ENCODE results near the gene SULF2. TPM values are rescaled to one million over a fixed set of nuclear protein-coding genes. Genes with fewer than 3 reads are reported as not detected.
A peak's percentile ranks its signal among the peaks of the same experiment; 100 is the strongest.

SULF2 gene
- total RNA-seq, 2 donors from 2014 or later = 4.2 to 6.5 TPM

- Mint-ChIP-seq H3K27me3 (no peaks in the 10 kb centered on the region), H3K4me3 (no peak overlapping the region), H3K36me3 (ENCODE audit: low read depth) (peaks cover 2% of the 10 kb centered on the region), H3K27ac (no peak overlapping the region), H3K4me1 (peaks cover 33% of the 10 kb centered on the region)
- DNase-seq (peak; percentile 41 to 69 (median 58)), ATAC-seq (peak; percentile 72)
- H3K9me3 ChIP-seq (ENCODE audit: control insufficient read depth, low read length, poor library complexity, severe bottlenecking) = no peaks in the 10 kb centered on the region
These were observed 59.9 kb downstream of the SULF2 start for GRCh38 chr20:47725248-47725973.

- no peak for DNase-seq
- Mint-ChIP-seq H3K4me3 (no peak overlapping the region), H3K4me1 (peaks cover 33% of the 10 kb centered on the region), H3K27ac (no peak overlapping the region), H3K27me3 (no peaks in the 10 kb centered on the region), H3K36me3 (ENCODE audit: low read depth) (peaks cover 2% of the 10 kb centered on the region)
- no peaks in the 10 kb centered on the region for H3K9me3 ChIP-seq (ENCODE audit: control insufficient read depth, low read length, poor library complexity, severe bottlenecking)
- no peak for ATAC-seq
These were observed 60.4 kb downstream of the SULF2 start for GRCh38 chr20:47724910-47725247.

GRCh38 chr20:47724396-47724795, 60.9 kb downstream of the SULF2 start:
- no peak for DNase-seq
- H3K4me3 Mint-ChIP-seq = no peak overlapping the region
- peaks cover 2% of the 10 kb centered on the region for H3K36me3 Mint-ChIP-seq (ENCODE audit: low read depth)
- no peak for ATAC-seq
- H3K27me3 Mint-ChIP-seq = no peaks in the 10 kb centered on the region
- H3K4me1 Mint-ChIP-seq = peaks cover 30% of the 10 kb centered on the region
- H3K9me3 ChIP-seq (ENCODE audit: control insufficient read depth, low read length, poor library complexity, severe bottlenecking) = no peaks in the 10 kb centered on the region
- H3K27ac Mint-ChIP-seq = no peak overlapping the region

- H3K4me1 Mint-ChIP-seq = peaks cover 23% of the 10 kb centered on the region
- H3K9me3 ChIP-seq (ENCODE audit: control insufficient read depth, low read length, poor library complexity, severe bottlenecking) = no peaks in the 10 kb centered on the region
- no peaks in the 10 kb centered on the region for H3K36me3 Mint-ChIP-seq (ENCODE audit: low read depth)
- H3K4me3 Mint-ChIP-seq = no peak overlapping the region
- no peak overlapping the region for H3K27ac Mint-ChIP-seq
- no peak for ATAC-seq
- peaks cover 3% of the 10 kb centered on the region for H3K27me3 Mint-ChIP-seq
- DNase-seq = no peak
These were observed 62.0 kb downstream of the SULF2 start for GRCh38 chr20:47723322-47723721.

GRCh38 chr20:47720636-47721427, 64.4 kb downstream of the SULF2 start:
- Mint-ChIP-seq H3K4me3 (no peak overlapping the region), H3K36me3 (ENCODE audit: low read depth) (no peaks in the 10 kb centered on the region), H3K27me3 (peaks cover 6% of the 10 kb centered on the region), H3K4me1 (peaks cover 6% of the 10 kb centered on the region), H3K27ac (no peak overlapping the region)
- no peaks in the 10 kb centered on the region for H3K9me3 ChIP-seq (ENCODE audit: control insufficient read depth, low read length, poor library complexity, severe bottlenecking)
- no peak for ATAC-seq
- DNase-seq = no peak

- ATAC-seq (no peak), DNase-seq (no peak)
- no peaks in the 10 kb centered on the region for H3K4me1 Mint-ChIP-seq
- H3K4me3 Mint-ChIP-seq = no peak overlapping the region
- H3K36me3 Mint-ChIP-seq (ENCODE audit: low read depth) = peaks cover 3% of the 10 kb centered on the region
- H3K27me3 Mint-ChIP-seq = peaks cover 16% of the 10 kb centered on the region
- no peaks in the 10 kb centered on the region for H3K9me3 ChIP-seq (ENCODE audit: control insufficient read depth, low read length, poor library complexity, severe bottlenecking)
- no peak overlapping the region for H3K27ac Mint-ChIP-seq
These were observed 65.7 kb downstream of the SULF2 start for GRCh38 chr20:47719625-47720024.

GRCh38 chr20:47719211-47719610, 66.1 kb downstream of the SULF2 start:
- H3K27ac Mint-ChIP-seq = no peak overlapping the region

GRCh38 chr20:47718398-47718797, 66.9 kb downstream of the SULF2 start:
- Mint-ChIP-seq H3K27ac (no peak overlapping the region), H3K4me1 (no peaks in the 10 kb centered on the region), H3K36me3 (ENCODE audit: low read depth) (peaks cover 3% of the 10 kb centered on the region), H3K4me3 (no peak overlapping the region), H3K27me3 (peaks cover 23% of the 10 kb centered on the region)
- no peak for ATAC-seq
- DNase-seq = no peak
- H3K9me3 ChIP-seq (ENCODE audit: control insufficient read depth, low read length, poor library complexity, severe bottlenecking) = no peaks in the 10 kb centered on the region

More at GRCh38 chr20:47719211-47719610, 66.1 kb downstream of the SULF2 start:
- H3K4me1 Mint-ChIP-seq = no peaks in the 10 kb centered on the region
- H3K4me3 Mint-ChIP-seq = no peak overlapping the region
- no peak for DNase-seq
- H3K36me3 Mint-ChIP-seq (ENCODE audit: low read depth) = peaks cover 3% of the 10 kb centered on the region
- no peaks in the 10 kb centered on the region for H3K9me3 ChIP-seq (ENCODE audit: control insufficient read depth, low read length, poor library complexity, severe bottlenecking)
- H3K27me3 Mint-ChIP-seq = peaks cover 20% of the 10 kb centered on the region
- ATAC-seq = no peak

GRCh38 chr20:47717421-47717820, 67.9 kb downstream of the SULF2 start:
- Mint-ChIP-seq H3K36me3 (ENCODE audit: low read depth) (peaks cover 3% of the 10 kb centered on the region), H3K27me3 (peaks cover 25% of the 10 kb centered on the region), H3K27ac (no peak overlapping the region), H3K4me3 (no peak overlapping the region), H3K4me1 (no peaks in the 10 kb centered on the region)
- no peaks in the 10 kb centered on the region for H3K9me3 ChIP-seq (ENCODE audit: control insufficient read depth, low read length, poor library complexity, severe bottlenecking)
- DNase-seq (no peak), ATAC-seq (no peak)

- Mint-ChIP-seq H3K4me3 (no peak overlapping the region), H3K27ac (no peak overlapping the region), H3K4me1 (no peaks in the 10 kb centered on the region), H3K36me3 (ENCODE audit: low read depth) (peaks cover 3% of the 10 kb centered on the region), H3K27me3 (peaks cover 59% of the 10 kb centered on the region)
- no peaks in the 10 kb centered on the region for H3K9me3 ChIP-seq (ENCODE audit: control insufficient read depth, low read length, poor library complexity, severe bottlenecking)
- DNase-seq (no peak), ATAC-seq (no peak)
These were observed 71.3 kb downstream of the SULF2 start for GRCh38 chr20:47713878-47714450.

- no peak overlapping the region for H3K4me3 Mint-ChIP-seq
These were observed 72.1 kb downstream of the SULF2 start for GRCh38 chr20:47713163-47713562.

GRCh38 chr20:47711046-47711752, 74.1 kb downstream of the SULF2 start:
- Mint-ChIP-seq H3K27ac (no peak overlapping the region), H3K4me3 (no peak overlapping the region), H3K27me3 (peaks cover 74% of the 10 kb centered on the region), H3K4me1 (no peaks in the 10 kb centered on the region), H3K36me3 (ENCODE audit: low read depth) (peaks cover 3% of the 10 kb centered on the region)
- ATAC-seq (no peak), DNase-seq (no peak)
- no peaks in the 10 kb centered on the region for H3K9me3 ChIP-seq (ENCODE audit: control insufficient read depth, low read length, poor library complexity, severe bottlenecking)

More at GRCh38 chr20:47713163-47713562, 72.1 kb downstream of the SULF2 start:
- no peak for DNase-seq
- ATAC-seq = no peak
- H3K36me3 Mint-ChIP-seq (ENCODE audit: low read depth) = peaks cover 3% of the 10 kb centered on the region
- H3K27ac Mint-ChIP-seq = no peak overlapping the region
- H3K4me1 Mint-ChIP-seq = no peaks in the 10 kb centered on the region
- no peaks in the 10 kb centered on the region for H3K9me3 ChIP-seq (ENCODE audit: control insufficient read depth, low read length, poor library complexity, severe bottlenecking)
- H3K27me3 Mint-ChIP-seq = peaks cover 61% of the 10 kb centered on the region

- no peak overlapping the region for H3K4me3 Mint-ChIP-seq
- H3K27ac Mint-ChIP-seq = no peak overlapping the region
- DNase-seq (no peak), ATAC-seq (no peak)
- H3K27me3 Mint-ChIP-seq = peaks cover 76% of the 10 kb centered on the region
- no peaks in the 10 kb centered on the region for H3K9me3 ChIP-seq (ENCODE audit: control insufficient read depth, low read length, poor library complexity, severe bottlenecking)
- peaks cover 3% of the 10 kb centered on the region for H3K36me3 Mint-ChIP-seq (ENCODE audit: low read depth)
- no peaks in the 10 kb centered on the region for H3K4me1 Mint-ChIP-seq
These were observed 74.6 kb downstream of the SULF2 start for GRCh38 chr20:47710665-47711045.
